22Rv1 (cell line): ENCODE measurements around the gene PGPEP1.

Experiments
- H3K27ac ChIP-seq: fragments of 450-650 bp; 2 replicates; pipeline ENCODE4 v1.5.1; 2017
- ZFX ChIP-seq: fragments of 450-650 bp; IDR thresholded peaks from 2 replicates; pipeline ENCODE4 v1.6.1; 2017; ENCODE audit warnings: antibody characterized with exemption, borderline replicate concordance
- TF ChIP-seq, protein P1 (sequence below): fragments of 450-650 bp; IDR thresholded peaks from 2 replicates; pipeline ENCODE4 v1.5.1; 2017; ENCODE audit warnings: mild to moderate bottlenecking

PGPEP1 gene, protein sequence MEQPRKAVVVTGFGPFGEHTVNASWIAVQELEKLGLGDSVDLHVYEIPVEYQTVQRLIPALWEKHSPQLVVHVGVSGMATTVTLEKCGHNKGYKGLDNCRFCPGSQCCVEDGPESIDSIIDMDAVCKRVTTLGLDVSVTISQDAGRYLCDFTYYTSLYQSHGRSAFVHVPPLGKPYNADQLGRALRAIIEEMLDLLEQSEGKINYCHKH

GRCh38 chr19:18340190-18340989 lies at the start of gene PGPEP1:
Gene PGPEP1, plus strand, starts transcription at chr19:18340598. Its CDS starts 84 bp downstream, at chr19:18340682.
- TF ChIP-seq ZFX, result no peak
- TF ChIP-seq, protein P1, sequence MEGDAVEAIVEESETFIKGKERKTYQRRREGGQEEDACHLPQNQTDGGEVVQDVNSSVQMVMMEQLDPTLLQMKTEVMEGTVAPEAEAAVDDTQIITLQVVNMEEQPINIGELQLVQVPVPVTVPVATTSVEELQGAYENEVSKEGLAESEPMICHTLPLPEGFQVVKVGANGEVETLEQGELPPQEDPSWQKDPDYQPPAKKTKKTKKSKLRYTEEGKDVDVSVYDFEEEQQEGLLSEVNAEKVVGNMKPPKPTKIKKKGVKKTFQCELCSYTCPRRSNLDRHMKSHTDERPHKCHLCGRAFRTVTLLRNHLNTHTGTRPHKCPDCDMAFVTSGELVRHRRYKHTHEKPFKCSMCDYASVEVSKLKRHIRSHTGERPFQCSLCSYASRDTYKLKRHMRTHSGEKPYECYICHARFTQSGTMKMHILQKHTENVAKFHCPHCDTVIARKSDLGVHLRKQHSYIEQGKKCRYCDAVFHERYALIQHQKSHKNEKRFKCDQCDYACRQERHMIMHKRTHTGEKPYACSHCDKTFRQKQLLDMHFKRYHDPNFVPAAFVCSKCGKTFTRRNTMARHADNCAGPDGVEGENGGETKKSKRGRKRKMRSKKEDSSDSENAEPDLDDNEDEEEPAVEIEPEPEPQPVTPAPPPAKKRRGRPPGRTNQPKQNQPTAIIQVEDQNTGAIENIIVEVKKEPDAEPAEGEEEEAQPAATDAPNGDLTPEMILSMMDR, result no peak
- H3K27ac ChIP-seq, result no peak within 1 kb of the TSS

DNA sequence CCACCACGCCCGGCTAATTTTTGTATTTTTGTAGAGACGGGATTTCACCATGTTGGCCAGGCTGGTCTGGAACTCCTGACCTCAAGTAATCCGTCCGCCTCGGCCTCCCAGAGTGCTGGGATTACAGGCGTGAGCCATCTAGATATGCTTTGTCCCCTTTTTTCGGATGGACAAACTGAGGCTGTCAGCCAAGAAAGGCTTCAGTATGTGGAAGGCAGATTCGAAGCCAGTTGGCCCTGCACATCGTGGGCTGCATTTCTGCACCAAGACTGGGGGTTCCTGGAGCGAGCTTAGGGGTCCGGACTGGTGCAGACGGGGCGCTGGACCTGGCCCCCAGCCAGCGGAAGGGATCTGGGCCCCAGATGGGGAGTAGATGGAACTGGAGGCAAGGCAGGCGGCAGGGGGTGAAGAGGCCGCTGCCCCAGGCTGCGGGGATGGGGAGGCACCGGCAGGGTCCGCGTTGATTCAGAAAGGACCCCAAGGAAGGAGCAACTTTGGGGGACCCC lies 49.3 kb upstream of the PGPEP1 start:
- TF ChIP-seq, protein P1, result no peak
- no peak for TF ChIP-seq ZFX

GRCh38 chr19:18291590-18292461 lies 48.6 kb upstream of the PGPEP1 start:
- TF ChIP-seq, protein P1, result no peak
- no peak for TF ChIP-seq ZFX
- H3K27ac ChIP-seq, result peak overlapping the region; percentile 75

More for the DNA sequence above, 49.3 kb upstream of the PGPEP1 start:
- H3K27ac ChIP-seq, result peak overlapping the region; percentile 75

GRCh38 chr19:18292462-18292809 lies 48.0 kb upstream of the PGPEP1 start:
- TF ChIP-seq, protein P1, result no peak
- no peak for TF ChIP-seq ZFX
- peak overlapping the region; percentile 75 for H3K27ac ChIP-seq

- peak overlapping the region; percentile 75 for H3K27ac ChIP-seq
- TF ChIP-seq ZFX, result no peak
- TF ChIP-seq, protein P1, result no peak; the same call in 1 of the 2 replicates
Observed at GRCh38 chr19:18292810-18293641, 47.4 kb upstream of the PGPEP1 start.

DNA sequence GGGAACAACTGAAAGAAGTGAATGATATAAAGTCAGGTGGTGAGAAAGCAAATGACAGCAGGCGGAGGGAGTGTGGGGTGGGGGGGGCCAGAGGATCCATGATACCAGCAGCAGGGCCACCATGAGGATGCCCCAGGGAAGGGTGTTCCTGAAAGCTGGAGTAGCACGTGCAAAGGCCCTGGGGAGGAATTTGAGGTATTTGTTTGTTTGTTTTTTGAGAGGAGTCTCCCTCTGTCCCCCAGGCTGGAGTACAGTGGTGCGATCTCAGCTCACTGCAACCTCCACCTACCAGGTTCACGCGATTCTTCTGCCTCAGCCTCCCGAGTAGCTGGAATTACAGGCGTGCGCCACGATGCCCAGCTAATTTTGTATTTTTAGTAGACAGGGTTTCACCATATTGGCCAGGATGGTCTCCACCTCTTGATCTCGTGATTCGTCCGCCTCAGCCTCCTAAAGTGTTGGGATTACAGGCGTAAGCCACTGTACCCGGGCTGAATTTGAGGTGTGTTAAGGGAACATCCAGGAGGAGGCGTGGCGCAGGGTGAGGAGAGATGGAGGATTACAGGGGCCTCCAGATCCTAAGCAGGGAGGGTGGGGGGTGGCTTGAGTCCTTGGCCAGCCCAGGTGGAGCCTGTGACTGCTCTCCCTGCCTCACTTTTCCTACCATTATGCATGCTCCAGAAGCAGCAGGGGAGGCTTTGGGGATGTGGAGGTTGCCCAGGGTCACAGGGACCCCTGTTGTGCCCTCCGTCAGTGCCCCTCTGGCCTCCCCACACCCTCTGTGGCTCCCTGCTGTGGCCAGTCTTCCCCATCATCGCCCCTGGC lies 46.5 kb upstream of the PGPEP1 start:
- H3K27ac ChIP-seq, result peak overlapping the region; percentile 75
- TF ChIP-seq, protein P1, result no peak
- TF ChIP-seq ZFX, result no peak
